Suprapubic skin (tissue), 4 donors: ENCODE results near the gene MAN1C1.

Experiments
- EP300 ChIP-seq: sonication (generic); formaldehyde crosslinking; IDR thresholded peaks from one replicate; pipeline ENCODE4 v1.6.1; 2017; ENCODE audit warnings: antibody characterized with exemption
- POLR2A ChIP-seq, 2 donors: fragments of 450-650 bp; IDR thresholded peaks; one replicate each; pipeline ENCODE4 v1.6.1; 2017; ENCODE audit warnings: antibody characterized with exemption in 2 of 2, mild to moderate bottlenecking in 2 of 2, moderate library complexity in 2 of 2
- POLR2AphosphoS5 ChIP-seq, 3 donors: sonication (generic); formaldehyde crosslinking; IDR thresholded peaks; one replicate each; pipeline ENCODE4 v1.6.1; 2017; ENCODE audit warnings: antibody characterized with exemption in 3 of 3
- TF ChIP-seq, protein P1 (sequence below), 2 donors: fragments of 200-600 bp in 1 of 2; fragments of 450-650 bp in 1 of 2; sonication (generic) in 1 of 2; IDR thresholded peaks; one replicate each; pipeline ENCODE4 v1.5.1; 2016 to 2019; ENCODE audit warnings: antibody characterized with exemption in 2 of 2, mild to moderate bottlenecking in 1 of 2, moderate library complexity in 1 of 2

DNA sequence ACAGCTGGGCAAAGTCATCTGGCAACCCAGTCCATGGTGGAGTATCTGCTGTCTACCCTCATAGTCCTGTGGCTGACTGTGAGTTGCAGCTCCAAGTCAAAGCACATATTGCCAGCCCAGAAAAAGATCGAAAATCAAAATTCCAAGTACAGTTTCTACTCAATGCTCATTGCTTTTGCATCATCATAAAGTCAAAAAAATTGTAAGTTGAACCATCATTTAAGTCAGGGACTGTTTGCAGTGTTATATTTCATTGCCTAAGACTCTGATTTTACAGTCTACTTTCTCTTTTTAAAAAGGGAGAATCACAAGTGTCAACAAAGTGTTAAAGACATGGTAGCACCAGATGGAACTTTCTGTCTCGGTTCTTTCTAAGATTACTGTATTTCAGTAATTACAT lies 22.7 kb upstream of the MAN1C1 start:
- TF ChIP-seq POLR2AphosphoS5 (IDR thresholded peaks at IDR 0.05) (no peak), POLR2A (IDR thresholded peaks at IDR 0.05) (no peak), EP300 (no peak)
- TF ChIP-seq, protein P1, sequence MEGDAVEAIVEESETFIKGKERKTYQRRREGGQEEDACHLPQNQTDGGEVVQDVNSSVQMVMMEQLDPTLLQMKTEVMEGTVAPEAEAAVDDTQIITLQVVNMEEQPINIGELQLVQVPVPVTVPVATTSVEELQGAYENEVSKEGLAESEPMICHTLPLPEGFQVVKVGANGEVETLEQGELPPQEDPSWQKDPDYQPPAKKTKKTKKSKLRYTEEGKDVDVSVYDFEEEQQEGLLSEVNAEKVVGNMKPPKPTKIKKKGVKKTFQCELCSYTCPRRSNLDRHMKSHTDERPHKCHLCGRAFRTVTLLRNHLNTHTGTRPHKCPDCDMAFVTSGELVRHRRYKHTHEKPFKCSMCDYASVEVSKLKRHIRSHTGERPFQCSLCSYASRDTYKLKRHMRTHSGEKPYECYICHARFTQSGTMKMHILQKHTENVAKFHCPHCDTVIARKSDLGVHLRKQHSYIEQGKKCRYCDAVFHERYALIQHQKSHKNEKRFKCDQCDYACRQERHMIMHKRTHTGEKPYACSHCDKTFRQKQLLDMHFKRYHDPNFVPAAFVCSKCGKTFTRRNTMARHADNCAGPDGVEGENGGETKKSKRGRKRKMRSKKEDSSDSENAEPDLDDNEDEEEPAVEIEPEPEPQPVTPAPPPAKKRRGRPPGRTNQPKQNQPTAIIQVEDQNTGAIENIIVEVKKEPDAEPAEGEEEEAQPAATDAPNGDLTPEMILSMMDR (IDR thresholded peaks at IDR 0.05): no peak
